Measurements from ENCODE around the gene LCNL1.

DNA sequence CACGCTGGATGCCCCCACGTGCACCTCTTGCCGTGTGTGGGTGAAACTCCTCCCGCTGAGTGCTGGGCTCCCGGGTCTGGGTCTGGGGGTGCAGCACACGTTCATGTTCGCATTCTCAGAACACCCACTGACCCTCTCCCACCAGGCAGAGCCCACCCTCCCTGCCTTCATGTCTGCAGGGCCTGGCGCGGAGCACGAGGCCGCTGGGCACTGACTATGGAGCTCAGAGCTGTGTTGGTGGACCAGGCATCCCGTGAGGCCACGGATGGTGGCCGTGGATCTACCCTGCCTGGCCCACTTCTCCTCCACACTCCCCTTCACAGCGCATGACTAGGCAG is 21.9 kb upstream of the LCNL1 start:
- TF ChIP-seq, protein P1, sequence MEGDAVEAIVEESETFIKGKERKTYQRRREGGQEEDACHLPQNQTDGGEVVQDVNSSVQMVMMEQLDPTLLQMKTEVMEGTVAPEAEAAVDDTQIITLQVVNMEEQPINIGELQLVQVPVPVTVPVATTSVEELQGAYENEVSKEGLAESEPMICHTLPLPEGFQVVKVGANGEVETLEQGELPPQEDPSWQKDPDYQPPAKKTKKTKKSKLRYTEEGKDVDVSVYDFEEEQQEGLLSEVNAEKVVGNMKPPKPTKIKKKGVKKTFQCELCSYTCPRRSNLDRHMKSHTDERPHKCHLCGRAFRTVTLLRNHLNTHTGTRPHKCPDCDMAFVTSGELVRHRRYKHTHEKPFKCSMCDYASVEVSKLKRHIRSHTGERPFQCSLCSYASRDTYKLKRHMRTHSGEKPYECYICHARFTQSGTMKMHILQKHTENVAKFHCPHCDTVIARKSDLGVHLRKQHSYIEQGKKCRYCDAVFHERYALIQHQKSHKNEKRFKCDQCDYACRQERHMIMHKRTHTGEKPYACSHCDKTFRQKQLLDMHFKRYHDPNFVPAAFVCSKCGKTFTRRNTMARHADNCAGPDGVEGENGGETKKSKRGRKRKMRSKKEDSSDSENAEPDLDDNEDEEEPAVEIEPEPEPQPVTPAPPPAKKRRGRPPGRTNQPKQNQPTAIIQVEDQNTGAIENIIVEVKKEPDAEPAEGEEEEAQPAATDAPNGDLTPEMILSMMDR (IDR thresholded peaks at IDR 0.05): no peak
- TF ChIP-seq EZH2 (IDR thresholded peaks at IDR 0.05; ENCODE audit: borderline replicate concordance, insufficient read depth, low read depth, low read length, poor library complexity, severe bottlenecking): no peak
